ENCODE measurements around the gene CNBP. TPM values are rescaled to one million over a fixed set of nuclear protein-coding genes. Genes with fewer than 3 reads are reported as not detected.
"Not testable (repeated sequence)": the region's sequence is repeated elsewhere in the genome, so short reads cannot be mapped to it uniquely, and the experiment has no call there.

CNBP gene
- total RNA-seq, 4 donors from 2014 or later, result 784 to 1,263 (median 979) TPM

GRCh38 chr3:129144786-129145185 lies 38.9 kb downstream of the CNBP start:
- Histone ChIP-seq H3K4me3 (no peak overlapping the region), H3K9me3 (no peaks in the 10 kb centered on the region), H3K27ac (no peak overlapping the region), H3K27me3 (no peaks in the 10 kb centered on the region), H3K4me1 (no peaks in the 10 kb centered on the region), H3K36me3 (peaks cover 0 to 60% of the 10 kb centered on the region in 2 donors)
- in situ Hi-C loops (cut with MboI; ENCODE audit: low sequenced_read_pairs in 4 of 4) (no loop called here), intact Hi-C loops (cut with DNase I; ENCODE audit: low total_unique reads) (no loop called here)
- TF ChIP-seq POLR2A (IDR thresholded peaks at IDR 0.05) (no peak), CTCF (IDR thresholded peaks at IDR 0.05 in 4 of 5, conservative IDR thresholded peaks at IDR 0.05 in 1 of 5) (no peak)
- DNase-seq (no peak), ATAC-seq (no peak)

GRCh38 chr3:129141011-129141410 lies 42.7 kb downstream of the CNBP start:
- H3K4me3 ChIP-seq; H3K9me3 ChIP-seq; ATAC-seq; H3K4me1 ChIP-seq; DNase-seq; H3K27ac ChIP-seq; intact Hi-C loops (cut with DNase I; ENCODE audit: low total_unique reads); H3K27me3 ChIP-seq; in situ Hi-C loops (cut with MboI; ENCODE audit: low sequenced_read_pairs in 4 of 4): not testable (repeated sequence)
- H3K36me3 ChIP-seq, result peaks cover 0 to 85% of the 10 kb centered on the region in 2 donors

DNA sequence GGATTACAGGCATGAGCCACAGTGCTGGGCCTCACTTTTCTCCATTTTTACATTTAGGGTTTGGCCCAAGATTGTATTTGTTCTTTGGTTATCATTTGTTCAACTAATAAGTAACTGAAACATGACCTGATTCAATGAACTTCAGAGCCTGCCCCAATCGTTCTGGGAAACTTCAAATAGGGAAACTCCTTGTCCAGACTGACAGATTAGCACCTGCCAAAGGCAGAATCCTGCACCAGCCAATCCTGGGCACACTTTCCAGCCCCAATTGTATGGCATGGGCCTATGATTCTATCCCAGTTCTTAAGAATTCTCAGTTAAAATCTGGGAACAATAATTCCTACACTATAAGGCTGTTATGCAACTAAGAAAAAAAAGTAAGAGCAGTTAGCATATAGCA lies 43.8 kb downstream of the CNBP start:
- Histone ChIP-seq H3K36me3 (peaks cover 0 to 84% of the 10 kb centered on the region in 2 donors), H3K27me3 (no peaks in the 10 kb centered on the region)

GRCh38 chr3:129136275-129136674 lies 47.4 kb downstream of the CNBP start:
- H3K9me3 ChIP-seq; DNase-seq; H3K4me3 ChIP-seq; H3K27me3 ChIP-seq; H3K4me1 ChIP-seq; in situ Hi-C loops (cut with MboI; ENCODE audit: low sequenced_read_pairs in 4 of 4); H3K27ac ChIP-seq; intact Hi-C loops (cut with DNase I; ENCODE audit: low total_unique reads); ATAC-seq: not testable (repeated sequence)
- H3K36me3 ChIP-seq, result peaks cover 0 to 98% of the 10 kb centered on the region in 2 donors

More for the DNA sequence above, 43.8 kb downstream of the CNBP start:
- Histone ChIP-seq H3K9me3 (no peaks in the 10 kb centered on the region), H3K4me1 (no peaks in the 10 kb centered on the region), H3K27ac (no peak overlapping the region), H3K4me3 (no peak overlapping the region)
- in situ Hi-C loops (cut with MboI; ENCODE audit: low sequenced_read_pairs in 4 of 4), result no loop called here
- no peak for TF ChIP-seq CTCF (IDR thresholded peaks at IDR 0.05 in 4 of 5, conservative IDR thresholded peaks at IDR 0.05 in 1 of 5)
- intact Hi-C loops (cut with DNase I; ENCODE audit: low total_unique reads), result no loop called here
- DNase-seq (no peak), ATAC-seq (no peak)

GRCh38 chr3:129132097-129132866 lies 51.4 kb downstream of the CNBP start:
- Histone ChIP-seq H3K36me3 (peaks cover 0 to 98% of the 10 kb centered on the region in 2 donors), H3K9me3 (no peaks in the 10 kb centered on the region), H3K27ac (no peak overlapping the region), H3K4me3 (no peak overlapping the region), H3K4me1 (no peaks in the 10 kb centered on the region), H3K27me3 (no peaks in the 10 kb centered on the region)
- no peak for TF ChIP-seq POLR2A (IDR thresholded peaks at IDR 0.05)
- DNase-seq (no peak), ATAC-seq (no peak)
- in situ Hi-C loops (cut with MboI; ENCODE audit: low sequenced_read_pairs in 4 of 4) (no loop called here), intact Hi-C loops (cut with DNase I; ENCODE audit: low total_unique reads) (no loop called here)

GRCh38 chr3:129131465-129132088 lies 52.1 kb downstream of the CNBP start:
- Histone ChIP-seq H3K36me3 (peaks cover 0 to 91% of the 10 kb centered on the region in 2 donors), H3K27me3 (no peaks in the 10 kb centered on the region), H3K4me3 (no peak overlapping the region), H3K4me1 (no peaks in the 10 kb centered on the region), H3K27ac (no peak overlapping the region), H3K9me3 (no peaks in the 10 kb centered on the region)
- TF ChIP-seq POLR2A (IDR thresholded peaks at IDR 0.05) (no peak), CTCF (IDR thresholded peaks at IDR 0.05 in 4 of 5, conservative IDR thresholded peaks at IDR 0.05 in 1 of 5) (no peak)
- intact Hi-C loops (cut with DNase I; ENCODE audit: low total_unique reads) (no loop called here), in situ Hi-C loops (cut with MboI; ENCODE audit: low sequenced_read_pairs in 4 of 4) (no loop called here)
- DNase-seq, result no peak
- no peak for ATAC-seq
